ENCODE results near the gene NDUFA6. TPM values are rescaled to one million over a fixed set of nuclear protein-coding genes. Genes with fewer than 3 reads are reported as not detected.

NDUFA6 gene
- total and polyA plus RNA-seq, 2 of the 13 experiments (the other 11 are each of a cell fraction or from before 2014, with no cell fraction given): 68.5 to 87.8 TPM

DNA sequence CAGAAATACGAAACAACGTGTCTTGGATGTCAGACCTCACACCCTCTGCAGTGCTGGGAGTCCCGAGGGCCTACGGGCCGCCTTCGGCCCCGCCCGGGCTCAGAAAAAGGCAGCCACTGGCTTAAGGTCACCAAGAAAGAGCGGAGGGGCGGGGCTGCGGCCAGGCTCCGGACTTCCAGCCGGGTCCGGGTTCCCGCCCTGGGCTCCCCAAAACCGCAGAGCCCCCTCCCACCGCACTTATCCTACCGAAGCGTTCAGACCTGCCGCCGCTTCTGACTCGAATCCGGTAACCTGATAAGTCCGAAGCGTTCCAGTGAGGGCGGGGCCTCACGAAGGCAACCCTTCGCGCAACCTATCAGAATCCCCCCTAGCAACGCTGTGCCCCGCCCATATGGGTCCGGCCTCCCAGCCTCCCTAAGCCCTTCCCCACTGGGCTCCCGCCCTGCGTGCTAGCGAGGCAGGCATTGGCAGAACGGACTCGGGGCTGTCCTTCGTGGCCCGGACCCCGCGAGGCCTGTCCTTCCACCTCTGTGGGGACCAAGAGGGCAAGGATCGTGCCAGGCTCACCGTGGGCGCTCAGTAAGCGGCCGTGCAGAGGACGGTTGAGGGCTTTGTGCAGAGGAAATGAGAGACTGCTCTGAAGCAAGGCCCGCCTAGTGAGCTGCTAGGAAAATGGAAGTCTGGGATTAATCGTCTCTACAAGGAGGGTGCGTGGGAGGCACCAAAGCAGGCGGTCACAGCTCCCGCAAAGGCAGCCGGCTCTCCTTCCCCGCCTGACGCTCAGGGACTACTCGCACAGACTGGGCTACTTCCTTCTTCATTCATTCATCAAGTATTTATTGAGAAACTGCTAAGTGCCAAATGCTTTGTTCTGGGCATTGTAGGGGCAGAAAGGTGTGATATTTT is 19.8 kb downstream of the NDUFA6 start, which contains the start of gene NAGA (continued):
- TF ChIP-seq, protein P1, sequence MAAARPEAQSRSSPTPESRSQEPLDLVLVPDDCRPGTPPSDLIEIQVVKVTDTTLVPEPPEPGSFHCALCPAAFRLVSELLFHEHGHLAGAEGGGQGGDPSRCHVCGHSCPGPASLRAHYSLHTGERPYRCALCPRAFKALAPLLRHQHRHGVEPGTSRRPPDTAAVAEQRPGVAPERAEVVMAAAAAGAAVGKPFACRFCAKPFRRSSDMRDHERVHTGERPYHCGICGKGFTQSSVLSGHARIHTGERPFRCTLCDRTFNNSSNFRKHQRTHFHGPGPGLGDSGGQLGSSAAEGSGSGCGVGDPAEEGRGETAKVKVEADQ (CRISPR knock-in tag; IDR thresholded peaks at IDR 0.05; ENCODE audit: borderline replicate concordance): 0 out of 2 replicates have a peak, but pooled peaks have one; percentile 49
- TF ChIP-seq ZBTB42 (CRISPR knock-in tag; IDR thresholded peaks at IDR 0.05) (no peak), ARNTL (CRISPR knock-in tag; IDR thresholded peaks at IDR 0.05) (peak; percentile 90), KLF13 (CRISPR knock-in tag; IDR thresholded peaks at IDR 0.05) (no peak), CCDC6 (CRISPR knock-in tag; IDR thresholded peaks at IDR 0.05) (peak; percentile 60; the same call in 1 of the 2 replicates), MAZ (IDR thresholded peaks at IDR 0.05; ENCODE audit: borderline replicate concordance, low read depth, low read length) (peak; percentile 5; the same call in 1 of the 2 replicates), MAZ (CRISPR knock-in tag; IDR thresholded peaks at IDR 0.05; ENCODE audit: low read depth) (peak; percentile 61), ZFYVE20 (CRISPR knock-in tag; IDR thresholded peaks at IDR 0.05; ENCODE audit: borderline replicate concordance, low read depth) (no peak), ZNF224 (CRISPR knock-in tag; IDR thresholded peaks at IDR 0.05) (no peak), ZNF709 (CRISPR knock-in tag; IDR thresholded peaks at IDR 0.05) (no peak; the same call in 1 of the 2 replicates), ONECUT2 (CRISPR knock-in tag; IDR thresholded peaks at IDR 0.05) (no peak), PCBP2 (optimal IDR thresholded peaks at IDR 0.05; ENCODE audit: low read depth, low read length, poor library complexity, severe bottlenecking) (no peak)
- TF ChIP-seq, protein P2, sequence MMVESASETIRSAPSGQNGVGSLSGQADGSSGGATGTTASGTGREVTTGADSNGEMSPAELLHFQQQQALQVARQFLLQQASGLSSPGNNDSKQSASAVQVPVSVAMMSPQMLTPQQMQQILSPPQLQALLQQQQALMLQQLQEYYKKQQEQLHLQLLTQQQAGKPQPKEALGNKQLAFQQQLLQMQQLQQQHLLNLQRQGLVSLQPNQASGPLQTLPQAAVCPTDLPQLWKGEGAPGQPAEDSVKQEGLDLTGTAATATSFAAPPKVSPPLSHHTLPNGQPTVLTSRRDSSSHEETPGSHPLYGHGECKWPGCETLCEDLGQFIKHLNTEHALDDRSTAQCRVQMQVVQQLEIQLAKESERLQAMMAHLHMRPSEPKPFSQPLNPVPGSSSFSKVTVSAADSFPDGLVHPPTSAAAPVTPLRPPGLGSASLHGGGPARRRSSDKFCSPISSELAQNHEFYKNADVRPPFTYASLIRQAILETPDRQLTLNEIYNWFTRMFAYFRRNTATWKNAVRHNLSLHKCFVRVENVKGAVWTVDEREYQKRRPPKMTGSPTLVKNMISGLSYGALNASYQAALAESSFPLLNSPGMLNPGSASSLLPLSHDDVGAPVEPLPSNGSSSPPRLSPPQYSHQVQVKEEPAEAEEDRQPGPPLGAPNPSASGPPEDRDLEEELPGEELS (CRISPR knock-in tag; IDR thresholded peaks at IDR 0.05): no peak; the same call in 1 of the 2 replicates
- TF ChIP-seq, protein P3, sequence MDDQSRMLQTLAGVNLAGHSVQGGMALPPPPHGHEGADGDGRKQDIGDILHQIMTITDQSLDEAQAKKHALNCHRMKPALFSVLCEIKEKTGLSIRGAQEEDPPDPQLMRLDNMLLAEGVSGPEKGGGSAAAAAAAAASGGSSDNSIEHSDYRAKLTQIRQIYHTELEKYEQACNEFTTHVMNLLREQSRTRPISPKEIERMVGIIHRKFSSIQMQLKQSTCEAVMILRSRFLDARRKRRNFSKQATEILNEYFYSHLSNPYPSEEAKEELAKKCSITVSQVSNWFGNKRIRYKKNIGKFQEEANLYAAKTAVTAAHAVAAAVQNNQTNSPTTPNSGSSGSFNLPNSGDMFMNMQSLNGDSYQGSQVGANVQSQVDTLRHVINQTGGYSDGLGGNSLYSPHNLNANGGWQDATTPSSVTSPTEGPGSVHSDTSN (CRISPR knock-in tag; IDR thresholded peaks at IDR 0.05; ENCODE audit: borderline replicate concordance): no peak
- TF ChIP-seq, protein P4, sequence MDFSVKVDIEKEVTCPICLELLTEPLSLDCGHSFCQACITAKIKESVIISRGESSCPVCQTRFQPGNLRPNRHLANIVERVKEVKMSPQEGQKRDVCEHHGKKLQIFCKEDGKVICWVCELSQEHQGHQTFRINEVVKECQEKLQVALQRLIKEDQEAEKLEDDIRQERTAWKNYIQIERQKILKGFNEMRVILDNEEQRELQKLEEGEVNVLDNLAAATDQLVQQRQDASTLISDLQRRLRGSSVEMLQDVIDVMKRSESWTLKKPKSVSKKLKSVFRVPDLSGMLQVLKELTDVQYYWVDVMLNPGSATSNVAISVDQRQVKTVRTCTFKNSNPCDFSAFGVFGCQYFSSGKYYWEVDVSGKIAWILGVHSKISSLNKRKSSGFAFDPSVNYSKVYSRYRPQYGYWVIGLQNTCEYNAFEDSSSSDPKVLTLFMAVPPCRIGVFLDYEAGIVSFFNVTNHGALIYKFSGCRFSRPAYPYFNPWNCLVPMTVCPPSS (IDR thresholded peaks at IDR 0.05): no peak
- TF ChIP-seq, protein P5, sequence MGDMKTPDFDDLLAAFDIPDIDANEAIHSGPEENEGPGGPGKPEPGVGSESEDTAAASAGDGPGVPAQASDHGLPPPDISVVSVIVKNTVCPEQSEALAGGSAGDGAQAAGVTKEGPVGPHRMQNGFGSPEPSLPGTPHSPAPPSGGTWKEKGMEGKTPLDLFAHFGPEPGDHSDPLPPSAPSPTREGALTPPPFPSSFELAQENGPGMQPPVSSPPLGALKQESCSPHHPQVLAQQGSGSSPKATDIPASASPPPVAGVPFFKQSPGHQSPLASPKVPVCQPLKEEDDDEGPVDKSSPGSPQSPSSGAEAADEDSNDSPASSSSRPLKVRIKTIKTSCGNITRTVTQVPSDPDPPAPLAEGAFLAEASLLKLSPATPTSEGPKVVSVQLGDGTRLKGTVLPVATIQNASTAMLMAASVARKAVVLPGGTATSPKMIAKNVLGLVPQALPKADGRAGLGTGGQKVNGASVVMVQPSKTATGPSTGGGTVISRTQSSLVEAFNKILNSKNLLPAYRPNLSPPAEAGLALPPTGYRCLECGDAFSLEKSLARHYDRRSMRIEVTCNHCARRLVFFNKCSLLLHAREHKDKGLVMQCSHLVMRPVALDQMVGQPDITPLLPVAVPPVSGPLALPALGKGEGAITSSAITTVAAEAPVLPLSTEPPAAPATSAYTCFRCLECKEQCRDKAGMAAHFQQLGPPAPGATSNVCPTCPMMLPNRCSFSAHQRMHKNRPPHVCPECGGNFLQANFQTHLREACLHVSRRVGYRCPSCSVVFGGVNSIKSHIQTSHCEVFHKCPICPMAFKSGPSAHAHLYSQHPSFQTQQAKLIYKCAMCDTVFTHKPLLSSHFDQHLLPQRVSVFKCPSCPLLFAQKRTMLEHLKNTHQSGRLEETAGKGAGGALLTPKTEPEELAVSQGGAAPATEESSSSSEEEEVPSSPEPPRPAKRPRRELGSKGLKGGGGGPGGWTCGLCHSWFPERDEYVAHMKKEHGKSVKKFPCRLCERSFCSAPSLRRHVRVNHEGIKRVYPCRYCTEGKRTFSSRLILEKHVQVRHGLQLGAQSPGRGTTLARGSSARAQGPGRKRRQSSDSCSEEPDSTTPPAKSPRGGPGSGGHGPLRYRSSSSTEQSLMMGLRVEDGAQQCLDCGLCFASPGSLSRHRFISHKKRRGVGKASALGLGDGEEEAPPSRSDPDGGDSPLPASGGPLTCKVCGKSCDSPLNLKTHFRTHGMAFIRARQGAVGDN (CRISPR knock-in tag; IDR thresholded peaks at IDR 0.05): peak; percentile 99
- TF ChIP-seq, protein P6, sequence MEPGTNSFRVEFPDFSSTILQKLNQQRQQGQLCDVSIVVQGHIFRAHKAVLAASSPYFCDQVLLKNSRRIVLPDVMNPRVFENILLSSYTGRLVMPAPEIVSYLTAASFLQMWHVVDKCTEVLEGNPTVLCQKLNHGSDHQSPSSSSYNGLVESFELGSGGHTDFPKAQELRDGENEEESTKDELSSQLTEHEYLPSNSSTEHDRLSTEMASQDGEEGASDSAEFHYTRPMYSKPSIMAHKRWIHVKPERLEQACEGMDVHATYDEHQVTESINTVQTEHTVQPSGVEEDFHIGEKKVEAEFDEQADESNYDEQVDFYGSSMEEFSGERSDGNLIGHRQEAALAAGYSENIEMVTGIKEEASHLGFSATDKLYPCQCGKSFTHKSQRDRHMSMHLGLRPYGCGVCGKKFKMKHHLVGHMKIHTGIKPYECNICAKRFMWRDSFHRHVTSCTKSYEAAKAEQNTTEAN (CRISPR knock-in tag; conservative IDR thresholded peaks at IDR 0.05): no peak

Measured in HepG2 (cell line).